H1 (cell line): ENCODE measurements around the gene COG3.

ENCODE experiments used
- CTCF ChIP-seq, 3 experiments: IDR thresholded peaks; 1 replicate in 2 of 3; 2 replicates in 1 of 3; pipeline versions ENCODE4 v1.5.1 to v1.6.1; 2011; ENCODE audit warnings: low read length in 3 of 3, mild to moderate bottlenecking in 3 of 3, inconsistent platforms in 2 of 3, low read depth in 1 of 3, moderate library complexity in 1 of 3; ENCODE audit not compliant: insufficient read depth in 1 of 3; ENCODE audit errors: control extremely low read depth in 1 of 3
- FOSL1 ChIP-seq: IDR thresholded peaks from 2 replicates; pipeline ENCODE4 v1.6.1; 2011; ENCODE audit warnings: mild to moderate bottlenecking, low read depth, low read length, moderate library complexity; ENCODE audit not compliant: insufficient read depth
- GABPA ChIP-seq: IDR thresholded peaks from 2 replicates; pipeline ENCODE4 v1.6.1; 2011; ENCODE audit warnings: mild to moderate bottlenecking, low read length, moderate library complexity, borderline replicate concordance; ENCODE audit not compliant: insufficient read depth
- YY1 ChIP-seq: IDR thresholded peaks from 2 replicates; pipeline ENCODE4 v1.6.1; 2011; ENCODE audit warnings: low read depth, mild to moderate bottlenecking, low read length
- ZNF274 ChIP-seq: IDR thresholded peaks from 2 replicates; pipeline ENCODE4 v1.7.0; 2012; ENCODE audit warnings: low read length, borderline replicate concordance; ENCODE audit errors: extremely low read depth

GRCh38 chr13:45582408-45583076 lies 117.8 kb downstream of the COG3 start:
- TF ChIP-seq CTCF (IDR thresholded peaks at IDR 0.05; ENCODE audit: control extremely low read depth in 1 of 3, insufficient read depth in 1 of 3, low read depth in 1 of 3, low read length in 3 of 3), result no peak
- TF ChIP-seq YY1, result no peak
- no peak for TF ChIP-seq GABPA
- TF ChIP-seq ZNF274, result no peak
- TF ChIP-seq FOSL1, result no peak
